ENCODE data around the gene VWA1.

- TF ChIP-seq CTCF (IDR thresholded peaks at IDR 0.05) (no peak), POLR2AphosphoS5 (IDR thresholded peaks at IDR 0.05) (no peak)
Measured at GRCh38 chr1:1424707-1425106, 10.8 kb upstream of the VWA1 start.

Data from suprapubic skin (tissue), 3 donors.